ENCODE data around the gene NTN1.

- TF ChIP-seq CTCF (IDR thresholded peaks at IDR 0.05; ENCODE audit: insufficient read depth, low read length, poor library complexity, severe bottlenecking), result no peak
- no peak for TF ChIP-seq EZH2phosphoT487 (conservative IDR thresholded peaks at IDR 0.05; ENCODE audit: low read length)
These were observed 185.0 kb downstream of the NTN1 start for GRCh38 chr17:9206410-9206703.

All from SU-DHL-6 (cell line).